Stimulated activated CD8-positive, alpha-beta memory T cell treated with anti-CD3 and anti-CD28 coated beads, Interleukin-2, amount 100 ng/mL, for 48 hours (primary cell): ENCODE measurements around the gene AK8.

Experiments used
- DNase-seq, 2 donors: peaks; one replicate each; pipeline ENCODE4 v3.0.0-alpha.2; 2020; ENCODE audit warnings: low read depth in 2 of 2

AK8 gene

GRCh38 chr9:132826131-132826530, 52.0 kb downstream of the AK8 start:
- DNase-seq = no peak

- no peak for DNase-seq
Measured at GRCh38 chr9:132825430-132825829, 52.7 kb downstream of the AK8 start.

- DNase-seq = no peak
Measured at GRCh38 chr9:132824951-132825350, 53.1 kb downstream of the AK8 start.

DNA sequence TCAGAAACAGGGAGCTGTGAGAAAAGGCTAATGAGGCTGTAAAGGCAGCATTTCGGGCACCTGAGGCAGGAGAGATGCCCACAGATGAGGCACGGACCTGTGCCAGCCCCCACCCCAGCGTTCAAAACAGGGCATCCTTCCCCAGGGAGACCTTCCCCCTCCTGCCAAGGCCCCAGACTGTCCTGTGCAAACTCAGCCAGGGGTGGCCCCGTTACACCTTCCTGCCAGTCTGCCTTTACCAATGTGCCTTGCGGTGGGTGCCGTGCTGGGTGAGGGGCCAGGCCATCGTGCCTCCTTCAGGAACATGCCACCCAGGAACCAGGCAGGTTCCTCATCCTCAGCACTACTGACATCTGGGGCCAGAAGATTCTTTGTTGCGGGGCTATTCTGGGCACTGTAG, 53.9 kb downstream of the AK8 start:
- no peak for DNase-seq

GRCh38 chr9:132823370-132824145, 54.5 kb downstream of the AK8 start:
- DNase-seq = no peak

DNA sequence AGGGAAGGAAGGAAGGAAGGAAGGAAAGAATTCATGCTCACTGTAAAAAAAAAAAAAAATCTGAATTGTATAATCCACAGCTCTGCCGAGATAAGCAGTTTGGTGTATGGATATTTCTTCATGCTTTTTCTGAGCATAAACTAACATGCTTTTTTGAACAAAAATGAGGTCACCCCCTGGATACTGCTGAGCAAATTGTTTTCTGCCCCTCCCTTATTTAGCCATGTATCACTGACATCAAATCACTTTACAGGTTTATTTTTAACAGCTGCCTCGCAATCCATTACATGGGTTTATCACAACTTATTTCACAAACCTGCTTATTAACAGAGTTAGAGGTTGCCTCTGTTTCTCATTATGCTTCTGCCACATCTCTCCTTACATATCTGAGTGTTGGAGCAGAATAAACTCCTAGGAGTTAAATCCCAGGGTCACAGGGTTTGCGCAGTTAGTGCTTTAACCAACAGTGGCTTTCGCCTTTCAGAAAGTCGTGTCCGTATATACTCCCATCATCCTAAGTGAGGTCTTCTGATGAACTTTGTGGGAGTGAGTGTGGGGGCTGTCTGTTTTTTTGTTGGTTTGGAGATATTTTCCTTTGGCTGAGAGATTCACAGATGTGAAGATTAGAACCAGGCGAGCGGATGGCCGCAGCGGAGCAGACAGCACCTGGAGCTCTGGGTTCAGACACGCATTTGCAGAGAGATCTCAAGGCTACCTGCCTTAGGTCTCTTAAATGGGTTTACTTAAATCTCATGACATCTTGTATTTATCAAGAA, 57.7 kb downstream of the AK8 start:
- no peak for DNase-seq

GRCh38 chr9:132818588-132818987, 59.5 kb downstream of the AK8 start:
- DNase-seq = no peak

DNA sequence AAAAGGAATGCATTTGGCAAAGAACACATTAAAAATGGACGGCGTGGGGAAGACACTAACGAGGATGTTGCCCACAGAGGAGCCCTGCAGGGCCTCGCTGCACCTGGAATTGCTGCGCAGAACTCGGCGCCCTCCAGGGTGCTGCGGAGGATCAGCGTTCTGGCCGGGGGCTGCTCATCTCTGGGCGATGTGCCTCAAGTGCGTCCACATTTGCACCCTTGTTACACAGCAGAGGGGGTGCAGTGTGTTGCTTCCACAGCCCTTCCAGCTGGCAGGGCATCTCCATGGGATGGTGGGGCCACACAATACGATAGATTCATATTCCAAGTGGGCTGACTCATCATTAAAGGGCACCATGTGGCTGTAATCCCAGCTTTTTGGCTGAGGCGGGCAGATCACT, 63.1 kb downstream of the AK8 start:
- no peak for DNase-seq

DNA sequence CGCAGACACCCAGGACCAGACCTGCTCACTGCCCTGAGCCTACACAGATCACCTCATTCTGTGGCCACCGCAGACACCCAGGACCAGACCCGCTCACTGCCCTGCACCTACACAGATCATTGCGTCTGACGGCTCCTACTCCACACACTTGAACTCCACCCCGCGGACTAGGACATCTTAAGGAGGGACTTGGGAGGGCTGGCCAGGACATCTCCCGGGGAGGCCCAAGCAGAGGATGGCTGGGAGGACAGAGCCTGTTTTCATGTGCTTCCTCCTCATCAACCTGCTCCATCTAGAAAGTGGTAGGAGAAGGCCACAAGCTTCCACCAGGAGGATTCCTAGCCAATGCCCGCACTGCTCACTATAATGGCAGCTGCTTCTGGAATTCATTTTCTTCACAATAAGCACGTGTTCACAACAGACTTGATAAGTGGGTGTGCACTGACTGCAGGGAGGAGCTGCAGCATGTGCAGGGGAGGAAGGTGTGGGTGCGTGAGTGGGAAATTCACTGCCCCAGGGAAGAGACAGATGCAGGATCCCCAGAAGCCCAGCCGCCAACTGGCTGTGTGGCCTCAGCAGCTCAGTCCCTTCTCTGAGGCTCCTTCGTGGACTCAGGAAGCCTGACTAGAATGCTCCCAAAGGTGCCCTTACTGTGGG, 64.8 kb downstream of the AK8 start:
- no peak for DNase-seq

DNA sequence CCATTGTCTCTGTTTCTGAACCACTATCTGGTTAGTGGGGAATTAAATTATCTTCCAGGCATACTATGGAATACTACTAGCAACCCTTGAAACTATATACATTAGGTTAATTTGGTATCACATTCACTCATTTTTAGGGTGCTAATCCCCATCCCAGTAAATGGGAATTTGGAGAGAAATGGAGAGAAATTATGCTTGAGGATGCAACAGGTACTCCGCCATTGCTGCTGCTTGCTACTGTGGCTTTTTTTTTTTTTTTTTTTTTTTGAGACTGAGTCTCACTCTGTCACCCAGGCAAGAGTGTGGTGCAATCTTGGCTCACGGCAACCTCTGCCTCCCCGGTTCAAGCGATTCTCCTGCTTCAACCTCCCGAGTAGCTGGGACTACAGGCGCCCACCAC, 66.1 kb downstream of the AK8 start:
- no peak for DNase-seq

DNA sequence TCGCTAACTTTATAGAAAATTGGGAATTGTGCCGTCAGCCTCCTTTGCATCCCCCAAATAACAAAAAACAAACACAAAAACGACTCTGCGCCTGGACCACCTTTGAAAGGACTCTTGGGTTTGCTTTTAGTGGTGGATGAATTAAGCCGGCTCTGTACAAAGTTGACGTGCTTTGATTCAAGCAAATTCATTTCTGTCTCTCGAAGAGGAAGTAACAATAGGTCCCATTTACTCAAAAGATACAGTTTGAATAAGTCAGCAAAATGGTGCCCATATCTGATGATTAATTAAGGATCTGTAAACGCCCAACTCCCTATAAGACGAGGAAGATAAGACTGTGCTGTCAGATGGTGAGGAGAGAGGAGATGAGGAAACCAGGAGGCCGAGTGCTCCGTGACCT, 67.8 kb downstream of the AK8 start:
- no peak for DNase-seq

- no peak for DNase-seq
Measured at GRCh38 chr9:132809677-132810271, 68.3 kb downstream of the AK8 start.

GRCh38 chr9:132808645-132809044, 69.4 kb downstream of the AK8 start:
- no peak for DNase-seq

DNA sequence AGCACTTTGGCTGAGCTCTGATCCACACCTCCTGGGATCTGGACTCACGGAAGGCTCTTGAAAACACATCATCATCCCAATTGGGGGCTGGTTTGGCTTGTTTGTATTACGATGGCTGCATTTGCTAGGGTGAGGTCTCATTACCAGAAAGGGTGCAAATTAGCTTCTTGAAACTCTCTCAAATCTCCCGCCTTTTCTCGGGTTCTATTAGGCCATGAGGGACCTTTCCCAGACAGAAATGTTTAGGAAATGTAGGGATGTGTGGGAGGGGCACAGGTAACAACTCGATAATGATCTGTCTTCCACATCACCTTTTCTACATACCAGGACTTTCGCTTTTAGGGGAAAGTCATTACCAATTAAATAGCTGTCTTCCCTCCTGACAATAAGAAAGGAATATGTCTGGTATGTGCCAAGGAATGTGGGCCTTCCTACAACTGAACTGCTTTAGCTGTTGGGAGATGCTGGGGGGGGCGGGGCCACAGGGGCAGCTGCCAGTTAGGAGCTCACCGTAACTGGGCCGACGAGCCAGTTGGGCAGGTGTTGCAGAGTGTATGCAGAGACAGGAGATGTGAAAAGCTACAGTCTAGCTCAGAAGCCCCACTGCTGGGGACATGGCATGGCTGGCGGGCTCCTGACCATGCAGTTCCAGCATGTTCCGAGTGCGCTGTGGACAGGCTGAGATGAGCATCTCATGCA, 71.2 kb downstream of the AK8 start:
- DNase-seq = no peak

- no peak for DNase-seq
Measured at GRCh38 chr9:132806306-132806705, 71.8 kb downstream of the AK8 start.

GRCh38 chr9:132804576-132805295, 73.3 kb downstream of the AK8 start:
- DNase-seq = no peak

- DNase-seq = no peak
Measured at GRCh38 chr9:132802121-132802795, 75.8 kb downstream of the AK8 start.

DNA sequence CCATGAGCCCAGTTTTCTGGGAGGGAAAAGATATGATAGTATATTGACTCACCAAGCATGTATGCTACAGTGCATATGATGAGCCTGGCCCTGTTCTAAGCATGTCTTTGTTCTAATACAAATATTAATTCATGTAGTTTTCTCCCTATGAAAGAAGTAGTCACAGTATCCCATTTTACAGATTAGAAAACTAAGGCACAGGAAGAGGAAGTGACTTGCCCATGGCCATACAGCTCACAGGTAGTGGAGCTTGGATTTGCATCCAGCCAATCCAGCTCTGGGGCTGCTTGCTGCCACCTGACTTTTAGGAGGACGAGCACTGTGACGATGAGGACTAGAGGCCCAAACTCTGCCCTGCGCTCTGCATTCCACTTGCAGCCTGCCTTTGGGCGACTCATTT, 76.4 kb downstream of the AK8 start:
- DNase-seq = no peak

- DNase-seq = peak; percentile 32 to 37
Measured at GRCh38 chr9:132800038-132800648, 77.9 kb downstream of the AK8 start.
